AML-193 (cell line): ENCODE measurements around the gene TEX30.
"Not testable (repeated sequence)": the region's sequence is repeated elsewhere in the genome, so short reads cannot be mapped to it uniquely, and the experiment has no call there.

Experiments used
- DNase-seq, 2 experiments: peaks; one replicate each; lab custom pipeline; 2025; lab: John Stamatoyannopoulos, UW

The TEX30 gene

GRCh38 chr13:102773441-102774213, at the start of gene TEX30:
TSS of gene TEX30 (minus strand) at chr13:102773786. CDS start at chr13:102770026, 3,760 bp downstream.
- peak; percentile 87 to 89 for DNase-seq

GRCh38 chr13:102817907-102818306, 44.3 kb upstream of the TEX30 start:
- DNase-seq: no peak

- no peak for DNase-seq
Measured at GRCh38 chr13:102817241-102817640, 43.7 kb upstream of the TEX30 start.

- no peak for DNase-seq
Measured at GRCh38 chr13:102816708-102817107, 43.1 kb upstream of the TEX30 start.

DNA sequence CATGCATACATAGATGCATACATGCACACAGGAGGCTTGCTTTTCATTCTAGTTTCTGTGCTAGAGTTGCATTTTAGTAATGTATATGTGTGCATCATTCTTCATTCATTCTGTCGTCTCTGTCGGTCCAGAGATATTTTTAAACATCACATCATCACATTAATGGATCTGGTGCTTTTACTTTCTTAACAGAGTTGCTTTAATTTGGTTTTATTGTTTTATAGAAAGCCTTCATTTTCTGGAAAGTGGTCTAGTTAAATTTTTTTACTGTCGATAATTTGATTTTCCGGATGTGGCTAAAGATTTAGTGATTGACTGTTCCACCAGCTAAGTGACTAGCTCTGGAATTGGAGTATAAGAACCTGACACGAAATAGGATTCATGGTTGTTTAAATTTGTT, 42.2 kb upstream of the TEX30 start:
- no peak for DNase-seq

- DNase-seq: no peak
Measured at GRCh38 chr13:102814793-102815192, 41.2 kb upstream of the TEX30 start.

DNA sequence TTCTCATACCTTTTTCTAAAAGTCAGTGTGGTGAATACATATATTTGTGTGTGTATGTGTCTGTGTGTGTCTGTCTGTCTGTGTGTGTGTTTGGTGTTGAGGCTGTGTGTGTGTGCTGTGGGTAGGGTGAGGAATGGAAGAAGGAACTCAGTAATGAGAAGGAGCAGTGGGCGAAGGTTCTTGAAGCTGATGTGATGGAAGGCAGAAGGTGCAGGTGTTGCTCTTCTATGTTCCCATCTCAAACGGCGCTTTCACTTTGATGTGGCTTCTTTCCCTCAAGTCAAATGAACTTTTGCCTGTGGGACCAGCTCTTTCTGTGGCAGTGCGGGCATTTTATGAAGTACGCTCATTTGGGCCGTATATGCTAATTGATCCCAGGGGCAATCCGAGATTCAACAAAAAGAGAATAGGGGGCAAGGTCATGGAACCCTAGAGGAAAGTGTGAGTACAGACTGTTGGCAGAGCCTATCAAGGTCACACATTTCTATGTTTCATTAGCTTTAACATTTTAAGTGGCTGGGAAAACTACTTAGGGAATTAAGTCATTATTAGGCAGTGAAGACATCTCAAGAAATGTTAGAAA, 40.5 kb upstream of the TEX30 start:
- no peak for DNase-seq

DNA sequence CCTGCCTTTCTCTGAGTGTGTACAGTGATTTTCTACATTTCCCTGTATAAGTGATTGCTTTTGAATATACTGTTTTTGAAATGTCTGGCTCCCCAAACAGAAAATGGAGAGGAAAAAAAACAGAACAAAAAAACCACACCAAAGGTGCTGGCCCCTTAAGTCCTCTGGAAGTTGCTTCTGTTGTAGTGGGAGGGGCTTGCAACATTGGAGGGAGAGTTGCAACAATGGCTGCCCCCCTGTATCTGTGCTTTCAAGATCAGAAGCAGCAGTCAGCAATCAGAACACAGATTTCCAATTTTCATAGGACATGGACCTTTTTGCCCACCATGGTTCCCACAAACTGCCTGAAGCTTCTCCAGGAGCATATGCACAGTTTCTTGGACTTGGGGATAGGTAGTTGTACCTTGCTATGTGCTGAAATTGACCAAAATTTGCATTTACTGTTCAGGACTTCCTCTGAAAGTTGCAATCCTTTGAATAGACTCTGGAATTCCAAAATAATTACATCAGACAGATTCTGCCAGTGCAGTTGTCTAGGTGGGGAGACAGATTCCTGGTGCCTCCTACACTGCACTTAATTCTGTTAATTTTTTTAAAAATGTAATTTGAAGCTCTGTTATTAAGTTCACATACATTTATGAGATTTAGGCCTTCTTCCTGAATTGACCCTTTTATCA, 39.2 kb upstream of the TEX30 start:
- no peak for DNase-seq

- no peak for DNase-seq
Measured at GRCh38 chr13:102807699-102808098, 34.1 kb upstream of the TEX30 start.

- no peak for DNase-seq
Measured at GRCh38 chr13:102805680-102806079, 32.1 kb upstream of the TEX30 start.

GRCh38 chr13:102800145-102801041, 26.8 kb upstream of the TEX30 start:
- DNase-seq: peak; percentile 44 to 54

DNA sequence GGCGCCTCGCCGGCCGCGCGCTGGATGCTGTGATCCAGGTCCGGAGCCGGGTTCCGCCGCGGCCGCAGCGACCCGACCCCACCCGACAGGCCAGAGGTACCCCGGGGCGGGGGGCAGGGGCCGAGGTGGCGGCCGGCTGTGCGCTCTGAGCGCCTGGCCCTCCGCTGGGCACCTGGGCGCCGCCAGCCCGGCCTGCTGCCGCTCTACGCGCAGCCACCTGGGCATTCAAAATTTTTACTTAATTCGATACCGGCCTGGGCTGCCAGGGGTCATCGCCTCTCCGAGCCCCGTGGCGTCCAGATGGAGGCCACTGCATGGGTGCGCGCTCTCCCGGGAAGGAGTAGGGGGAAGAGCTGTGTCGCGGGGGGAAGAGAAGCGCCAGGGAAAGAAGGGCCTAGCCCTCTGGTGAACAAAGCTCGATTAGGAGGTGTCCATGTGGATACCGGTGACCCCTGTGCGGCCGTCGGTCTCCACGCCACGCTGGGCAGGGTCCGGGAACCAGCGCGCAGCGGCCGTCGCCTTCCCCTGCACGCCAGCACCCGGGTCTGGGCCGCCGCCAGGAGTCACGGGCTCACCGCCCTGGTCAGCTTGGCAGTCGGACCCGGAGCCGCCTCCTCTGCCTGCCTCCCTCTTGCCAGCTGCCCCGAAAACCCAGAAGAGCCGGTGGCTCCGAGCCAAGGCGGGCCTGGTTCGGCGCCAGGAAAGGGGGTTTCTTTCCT, 26.0 kb upstream of the TEX30 start:
- no peak for DNase-seq

GRCh38 chr13:102798581-102799425, 25.2 kb upstream of the TEX30 start, which contains the start of the genes BIVM and POGLUT2:
TSS of gene BIVM (plus strand) at chr13:102799119. CDS start at chr13:102807268, 8,149 bp downstream.
TSS of gene POGLUT2 (minus strand) at chr13:102798976. CDS start at chr13:102798670, 306 bp downstream.
- DNase-seq: no peak

- no peak for DNase-seq
Measured at GRCh38 chr13:102793611-102794355, 20.2 kb upstream of the TEX30 start.

GRCh38 chr13:102792396-102792795, 18.8 kb upstream of the TEX30 start:
- DNase-seq: no peak

DNA sequence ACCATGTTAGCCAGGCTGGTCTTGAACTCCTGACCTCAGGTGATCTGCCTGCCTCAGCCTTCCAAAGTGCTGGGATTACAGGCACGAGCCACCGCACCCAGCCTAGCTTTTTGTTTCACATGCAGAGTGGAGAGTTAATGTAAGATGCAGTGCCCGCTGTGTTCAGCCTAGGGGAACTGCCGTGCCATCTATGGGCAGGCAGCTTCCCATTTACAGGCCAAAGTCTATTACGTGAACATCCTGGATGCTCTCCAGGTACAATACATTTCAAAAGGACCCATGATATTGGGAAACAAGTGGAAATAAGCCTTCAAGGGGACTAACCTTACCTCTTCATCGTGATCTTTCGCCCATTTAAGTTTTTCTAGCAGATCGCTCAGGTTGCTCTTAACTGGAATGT, 15.1 kb upstream of the TEX30 start:
- DNase-seq: no peak

- DNase-seq: no peak
Measured at GRCh38 chr13:102784483-102784882, 10.9 kb upstream of the TEX30 start.

DNA sequence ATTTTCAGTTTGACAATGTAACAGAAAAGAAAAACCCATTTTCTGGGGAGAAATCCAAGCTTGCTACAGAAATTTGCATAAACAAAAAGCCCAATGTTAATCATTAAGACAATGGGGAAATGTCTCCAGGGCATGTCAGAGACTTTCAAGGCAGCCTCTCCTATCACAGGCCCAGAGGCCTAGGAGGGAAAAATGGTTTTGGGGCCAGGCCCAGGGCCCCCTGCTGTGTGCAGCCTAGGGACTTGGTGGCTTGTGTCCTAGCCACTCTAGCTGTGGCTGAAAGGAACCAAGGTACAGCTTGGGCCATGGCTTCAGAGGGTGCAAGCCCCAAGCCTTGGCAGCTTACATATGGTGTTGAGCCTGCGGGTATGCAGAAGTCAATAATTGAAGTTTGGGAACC, 8.0 kb upstream of the TEX30 start:
- DNase-seq: no peak

- DNase-seq: not testable (repeated sequence)
Measured at GRCh38 chr13:102780656-102781055, 7.1 kb upstream of the TEX30 start.
